ENCODE results near the gene IQSEC1. TPM values are rescaled to one million over a fixed set of nuclear protein-coding genes. Genes with fewer than 3 reads are reported as not detected.

IQSEC1 gene
- total RNA-seq, 6 experiments from 2014 or later: 21.1 to 25.1 (median 21.9) TPM

- Mint-ChIP-seq H3K27me3 (ENCODE audit: insufficient read depth) (no peaks in the 10 kb centered on the region; the same call in 1 of the 2 replicates), H3K27ac (no peak overlapping the region), H3K4me1 (ENCODE audit: low read depth) (peaks cover 56% of the 10 kb centered on the region), H3K36me3 (ENCODE audit: low read depth) (no peaks in the 10 kb centered on the region), H3K9me3 (no peaks in the 10 kb centered on the region), H3K4me3 (no peak overlapping the region)
- no peak for DNase-seq
- TF ChIP-seq CTCF (IDR thresholded peaks at IDR 0.05): no peak
Measured at GRCh38 chr3:12944849-12945248, 128.4 kb downstream of the IQSEC1 start.

- Mint-ChIP-seq H3K27ac (no peak overlapping the region; the same call in 1 of the 2 replicates), H3K4me3 (no peak overlapping the region; the same call in 1 of the 2 replicates), H3K36me3 (ENCODE audit: low read depth) (no peaks in the 10 kb centered on the region), H3K27me3 (ENCODE audit: insufficient read depth) (no peaks in the 10 kb centered on the region; the same call in 1 of the 2 replicates), H3K9me3 (no peaks in the 10 kb centered on the region), H3K4me1 (ENCODE audit: low read depth) (peaks cover 52% of the 10 kb centered on the region)
- DNase-seq: no peak
- TF ChIP-seq CTCF (IDR thresholded peaks at IDR 0.05): no peak
Measured at GRCh38 chr3:12944413-12944812, 128.8 kb downstream of the IQSEC1 start.

- peak; percentile 11; the same call in 1 of the 2 replicates for TF ChIP-seq CTCF (IDR thresholded peaks at IDR 0.05)
- Mint-ChIP-seq H3K4me3 (no peak overlapping the region), H3K36me3 (ENCODE audit: low read depth) (no peaks in the 10 kb centered on the region), H3K27me3 (ENCODE audit: insufficient read depth) (no peaks in the 10 kb centered on the region; the same call in 1 of the 2 replicates), H3K9me3 (no peaks in the 10 kb centered on the region), H3K4me1 (ENCODE audit: low read depth) (peaks cover 42% of the 10 kb centered on the region), H3K27ac (no peak overlapping the region)
- no peak for DNase-seq
Measured at GRCh38 chr3:12943124-12944021, 129.9 kb downstream of the IQSEC1 start.

GRCh38 chr3:12941495-12942023 lies 131.7 kb downstream of the IQSEC1 start:
- Mint-ChIP-seq H3K27me3 (ENCODE audit: insufficient read depth) (no peaks in the 10 kb centered on the region; the same call in 1 of the 2 replicates), H3K4me1 (ENCODE audit: low read depth) (peaks cover 23% of the 10 kb centered on the region), H3K4me3 (no peak overlapping the region), H3K36me3 (ENCODE audit: low read depth) (no peaks in the 10 kb centered on the region), H3K27ac (no peak overlapping the region), H3K9me3 (no peaks in the 10 kb centered on the region)
- no peak for TF ChIP-seq CTCF (IDR thresholded peaks at IDR 0.05)
- no peak for DNase-seq

GRCh38 chr3:12940854-12941253 lies 132.4 kb downstream of the IQSEC1 start:
- DNase-seq: no peak
- Mint-ChIP-seq H3K27me3 (ENCODE audit: insufficient read depth) (no peaks in the 10 kb centered on the region; the same call in 1 of the 2 replicates), H3K27ac (no peak overlapping the region), H3K4me3 (no peak overlapping the region), H3K9me3 (no peaks in the 10 kb centered on the region), H3K36me3 (ENCODE audit: low read depth) (no peaks in the 10 kb centered on the region), H3K4me1 (ENCODE audit: low read depth) (peaks cover 16% of the 10 kb centered on the region)
- TF ChIP-seq CTCF (IDR thresholded peaks at IDR 0.05): no peak

All from HFFc6 (cell line).